ENCODE data around the gene FLYWCH1.
"Not testable (repeated sequence)": the region's sequence is repeated elsewhere in the genome, so short reads cannot be mapped to it uniquely, and the experiment has no call there.

Gene FLYWCH1

GRCh38 chr16:2904100-2904921 lies 7.4 kb upstream of the FLYWCH1 start:
- Histone ChIP-seq H3K4me3 (ENCODE audit: low read length) (peak overlapping the region; percentile 86), H3K27me3 (ENCODE audit: control insufficient read depth, insufficient read depth, low read length) (no peaks in the 10 kb centered on the region), H3K27ac (ENCODE audit: low read length) (peak overlapping the region; percentile 45)

GRCh38 chr16:2904922-2905240 lies 6.8 kb upstream of the FLYWCH1 start:
- H3K9ac ChIP-seq (ENCODE audit: low read length), result peak overlapping the region; percentile 78
- H3K27me3 ChIP-seq (ENCODE audit: control insufficient read depth, insufficient read depth, low read length), result no peaks in the 10 kb centered on the region
- no peaks in the 10 kb centered on the region for H3K36me3 ChIP-seq (ENCODE audit: control insufficient read depth, low read depth, low read length)
- no peaks in the 10 kb centered on the region for H3K9me3 ChIP-seq (ENCODE audit: control insufficient read depth, low read depth, low read length)
- H3K27ac ChIP-seq (ENCODE audit: low read length), result peak overlapping the region; percentile 45
- H3K4me1 ChIP-seq (ENCODE audit: control insufficient read depth, low read depth, low read length), result no peaks in the 10 kb centered on the region
- peak overlapping the region; percentile 86 for H3K4me3 ChIP-seq (ENCODE audit: low read length)

More at GRCh38 chr16:2904100-2904921, 7.4 kb upstream of the FLYWCH1 start:
- H3K36me3 ChIP-seq (ENCODE audit: control insufficient read depth, low read depth, low read length), result no peaks in the 10 kb centered on the region
- peak overlapping the region; percentile 78 for H3K9ac ChIP-seq (ENCODE audit: low read length)
- no peaks in the 10 kb centered on the region for H3K9me3 ChIP-seq (ENCODE audit: control insufficient read depth, low read depth, low read length)
- no peaks in the 10 kb centered on the region for H3K4me1 ChIP-seq (ENCODE audit: control insufficient read depth, low read depth, low read length)

GRCh38 chr16:2905241-2905987 lies 6.3 kb upstream of the FLYWCH1 start:
- Histone ChIP-seq H3K9ac (ENCODE audit: low read length) (peak overlapping the region; percentile 78), H3K36me3 (ENCODE audit: control insufficient read depth, low read depth, low read length) (no peaks in the 10 kb centered on the region), H3K9me3 (ENCODE audit: control insufficient read depth, low read depth, low read length) (no peaks in the 10 kb centered on the region), H3K4me3 (ENCODE audit: low read length) (peak overlapping the region; percentile 86), H3K4me1 (ENCODE audit: control insufficient read depth, low read depth, low read length) (no peaks in the 10 kb centered on the region), H3K27me3 (ENCODE audit: control insufficient read depth, insufficient read depth, low read length) (no peaks in the 10 kb centered on the region), H3K27ac (ENCODE audit: low read length) (no peak overlapping the region)

GRCh38 chr16:2905988-2906387 lies 5.7 kb upstream of the FLYWCH1 start:
- H3K27me3 ChIP-seq (ENCODE audit: control insufficient read depth, insufficient read depth, low read length), result no peaks in the 10 kb centered on the region
- H3K36me3 ChIP-seq (ENCODE audit: control insufficient read depth, low read depth, low read length), result no peaks in the 10 kb centered on the region
- peak overlapping the region; percentile 1 for H3K9ac ChIP-seq (ENCODE audit: low read length)
- H3K27ac ChIP-seq (ENCODE audit: low read length), result no peak overlapping the region
- H3K9me3 ChIP-seq (ENCODE audit: control insufficient read depth, low read depth, low read length), result no peaks in the 10 kb centered on the region
- no peaks in the 10 kb centered on the region for H3K4me1 ChIP-seq (ENCODE audit: control insufficient read depth, low read depth, low read length)
- peak overlapping the region; percentile 14 for H3K4me3 ChIP-seq (ENCODE audit: low read length)

- not testable (repeated sequence) for H3K4me3 ChIP-seq (ENCODE audit: low read length); H3K27ac ChIP-seq (ENCODE audit: low read length); H3K27me3 ChIP-seq (ENCODE audit: control insufficient read depth, insufficient read depth, low read length); H3K4me1 ChIP-seq (ENCODE audit: control insufficient read depth, low read depth, low read length); H3K36me3 ChIP-seq (ENCODE audit: control insufficient read depth, low read depth, low read length); H3K9me3 ChIP-seq (ENCODE audit: control insufficient read depth, low read depth, low read length); H3K9ac ChIP-seq (ENCODE audit: low read length)
These were observed 4.5 kb upstream of the FLYWCH1 start for GRCh38 chr16:2907084-2907753.

- Histone ChIP-seq H3K9ac (ENCODE audit: low read length) (no peak overlapping the region), H3K9me3 (ENCODE audit: control insufficient read depth, low read depth, low read length) (no peaks in the 10 kb centered on the region), H3K36me3 (ENCODE audit: control insufficient read depth, low read depth, low read length) (no peaks in the 10 kb centered on the region), H3K27ac (ENCODE audit: low read length) (no peak overlapping the region), H3K27me3 (ENCODE audit: control insufficient read depth, insufficient read depth, low read length) (peaks cover 13% of the 10 kb centered on the region), H3K4me1 (ENCODE audit: control insufficient read depth, low read depth, low read length) (peaks cover 6% of the 10 kb centered on the region), H3K4me3 (ENCODE audit: low read length) (no peak overlapping the region)
These were observed 1.2 kb upstream of the FLYWCH1 start for GRCh38 chr16:2910441-2910969.

GRCh38 chr16:2912330-2913199 lies 834 bp downstream of the FLYWCH1 start:
- H3K4me3 ChIP-seq (ENCODE audit: low read length), result peak overlapping the region; percentile 81
- no peak overlapping the region for H3K27ac ChIP-seq (ENCODE audit: low read length)
- peaks cover 6% of the 10 kb centered on the region for H3K4me1 ChIP-seq (ENCODE audit: control insufficient read depth, low read depth, low read length)
- H3K27me3 ChIP-seq (ENCODE audit: control insufficient read depth, insufficient read depth, low read length), result peaks cover 13% of the 10 kb centered on the region
- H3K9ac ChIP-seq (ENCODE audit: low read length), result peak overlapping the region; percentile 12
- H3K9me3 ChIP-seq (ENCODE audit: control insufficient read depth, low read depth, low read length), result no peaks in the 10 kb centered on the region
- H3K36me3 ChIP-seq (ENCODE audit: control insufficient read depth, low read depth, low read length), result no peaks in the 10 kb centered on the region

- no peaks in the 10 kb centered on the region for H3K36me3 ChIP-seq (ENCODE audit: control insufficient read depth, low read depth, low read length)
- peaks cover 6% of the 10 kb centered on the region for H3K4me1 ChIP-seq (ENCODE audit: control insufficient read depth, low read depth, low read length)
- H3K27ac ChIP-seq (ENCODE audit: low read length), result no peak overlapping the region
- no peak overlapping the region for H3K4me3 ChIP-seq (ENCODE audit: low read length)
- no peak overlapping the region for H3K9ac ChIP-seq (ENCODE audit: low read length)
- peaks cover 13% of the 10 kb centered on the region for H3K27me3 ChIP-seq (ENCODE audit: control insufficient read depth, insufficient read depth, low read length)
- no peaks in the 10 kb centered on the region for H3K9me3 ChIP-seq (ENCODE audit: control insufficient read depth, low read depth, low read length)
These were observed 1.9 kb downstream of the FLYWCH1 start for GRCh38 chr16:2913603-2914002.

GRCh38 chr16:2914233-2914632 lies 2.5 kb downstream of the FLYWCH1 start:
- no peaks in the 10 kb centered on the region for H3K9me3 ChIP-seq (ENCODE audit: control insufficient read depth, low read depth, low read length)
- H3K9ac ChIP-seq (ENCODE audit: low read length), result no peak overlapping the region
- H3K27ac ChIP-seq (ENCODE audit: low read length), result no peak overlapping the region
- H3K4me1 ChIP-seq (ENCODE audit: control insufficient read depth, low read depth, low read length), result peaks cover 6% of the 10 kb centered on the region
- H3K27me3 ChIP-seq (ENCODE audit: control insufficient read depth, insufficient read depth, low read length), result peaks cover 13% of the 10 kb centered on the region
- no peak overlapping the region for H3K4me3 ChIP-seq (ENCODE audit: low read length)
- no peaks in the 10 kb centered on the region for H3K36me3 ChIP-seq (ENCODE audit: control insufficient read depth, low read depth, low read length)

GRCh38 chr16:2915196-2915929 lies 3.6 kb downstream of the FLYWCH1 start:
- H3K27ac ChIP-seq (ENCODE audit: low read length), result no peak overlapping the region
- peaks cover 6% of the 10 kb centered on the region for H3K4me1 ChIP-seq (ENCODE audit: control insufficient read depth, low read depth, low read length)

More at GRCh38 chr16:2915196-2915929, 3.6 kb downstream of the FLYWCH1 start:
- Histone ChIP-seq H3K9me3 (ENCODE audit: control insufficient read depth, low read depth, low read length) (no peaks in the 10 kb centered on the region), H3K9ac (ENCODE audit: low read length) (no peak overlapping the region), H3K27me3 (ENCODE audit: control insufficient read depth, insufficient read depth, low read length) (peaks cover 13% of the 10 kb centered on the region), H3K4me3 (ENCODE audit: low read length) (no peak overlapping the region), H3K36me3 (ENCODE audit: control insufficient read depth, low read depth, low read length) (no peaks in the 10 kb centered on the region)
